Measurements from ENCODE around the gene ZNF385B. TPM values are rescaled to one million over a fixed set of nuclear protein-coding genes. Genes with fewer than 3 reads are reported as not detected.
"Not testable (repeated sequence)": the region's sequence is repeated elsewhere in the genome, so short reads cannot be mapped to it uniquely, and the experiment has no call there.

ZNF385B gene
- total and polyA plus RNA-seq, 2 donors (not counting 1 experiment from before 2014, with no cell fraction given) = not detected

DNA sequence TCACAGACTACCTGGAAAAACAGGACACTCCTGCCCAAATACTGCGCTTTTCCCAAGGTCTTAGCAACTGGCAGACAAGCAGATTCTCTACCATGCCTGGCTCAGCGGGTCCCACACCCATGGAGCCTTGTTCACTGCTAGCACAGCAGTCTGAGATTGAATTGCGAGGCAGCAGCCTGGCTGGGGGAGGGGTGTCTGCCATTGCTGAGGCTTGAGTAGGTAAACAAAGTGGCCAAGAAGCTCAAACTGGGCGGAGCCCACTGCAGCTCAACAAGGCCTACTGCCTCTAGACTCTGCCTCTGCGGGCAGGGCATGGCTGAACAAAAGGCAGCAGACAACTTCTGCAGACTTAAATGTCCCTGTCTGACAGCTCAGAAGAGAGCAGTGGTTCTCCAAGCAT, 231.6 kb downstream of the ZNF385B start:
- H2AFZ ChIP-seq (ENCODE audit: insufficient read depth, low read depth, low read length, poor library complexity, severe bottlenecking); H3K4me1 ChIP-seq (ENCODE audit: control insufficient read depth in 2 of 2, insufficient read depth in 2 of 2, low read length in 2 of 2); H3K4me2 ChIP-seq (replicated peaks; ENCODE audit: low read depth, low read length, poor library complexity, severe bottlenecking); H3K9me3 Mint-ChIP-seq (ENCODE audit: insufficient read depth); H3K4me1 Mint-ChIP-seq; H3K27ac ChIP-seq (ENCODE audit: low read length in 2 of 2); H3K4me3 Mint-ChIP-seq; H3K36me3 ChIP-seq (replicated peaks in 1 of 2; ENCODE audit: control extremely low read depth in 1 of 2, control insufficient read depth in 1 of 2, extremely low read depth in 1 of 2, insufficient read depth in 2 of 2, low read length in 1 of 2); ATAC-seq (ENCODE audit: low read depth); H4K20me1 ChIP-seq (ENCODE audit: control insufficient read depth, insufficient read depth, low read length, poor library complexity, severe bottlenecking); H3K4me3 ChIP-seq (ENCODE audit: control extremely low read depth in 1 of 5, extremely low read depth in 1 of 5, insufficient read depth in 1 of 5, low read depth in 2 of 5, low read length in 4 of 5); H3K27ac Mint-ChIP-seq; H3K9ac ChIP-seq (ENCODE audit: low read length); intact Hi-C loops (cut with micrococcal nuclease); H3K27me3 ChIP-seq (replicated peaks in 1 of 4; ENCODE audit: control extremely low read depth in 1 of 4, control insufficient read depth in 3 of 4, insufficient read depth in 4 of 4, low read length in 3 of 4); POLR2A ChIA-PET; DNase-seq; H3K79me2 ChIP-seq (ENCODE audit: control insufficient read depth, insufficient read depth, low read length); CTCF ChIA-PET; H3K9me3 ChIP-seq (ENCODE audit: control extremely low read depth in 1 of 3, control insufficient read depth in 2 of 3, insufficient read depth in 1 of 3, low read length in 2 of 3): not testable (repeated sequence)
- 87% methylated on average over 5 of the region's 5 CpGs for WGBS (ENCODE audit: insufficient coverage)
- peaks cover 14% of the 10 kb centered on the region for H3K27me3 Mint-ChIP-seq

DNA sequence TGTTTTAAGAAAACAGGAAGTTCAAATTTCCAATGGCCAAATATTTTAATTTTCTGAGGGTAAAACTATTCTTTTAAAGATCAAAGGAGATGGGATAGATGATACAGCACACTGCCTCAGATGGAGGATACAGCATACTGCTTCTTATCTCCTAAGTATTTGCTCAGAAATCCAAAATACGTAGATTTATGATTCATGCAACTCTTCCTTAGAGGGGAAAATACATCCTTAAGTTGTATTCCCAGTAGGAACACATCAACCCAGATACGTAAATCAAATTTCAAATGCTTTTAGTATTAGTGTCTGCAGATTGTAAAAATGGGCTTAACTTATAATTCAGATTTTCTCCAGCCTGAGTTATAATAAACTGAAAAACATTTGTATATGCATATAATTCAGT, 235.2 kb downstream of the ZNF385B start:
- TF ChIP-seq, protein P1, sequence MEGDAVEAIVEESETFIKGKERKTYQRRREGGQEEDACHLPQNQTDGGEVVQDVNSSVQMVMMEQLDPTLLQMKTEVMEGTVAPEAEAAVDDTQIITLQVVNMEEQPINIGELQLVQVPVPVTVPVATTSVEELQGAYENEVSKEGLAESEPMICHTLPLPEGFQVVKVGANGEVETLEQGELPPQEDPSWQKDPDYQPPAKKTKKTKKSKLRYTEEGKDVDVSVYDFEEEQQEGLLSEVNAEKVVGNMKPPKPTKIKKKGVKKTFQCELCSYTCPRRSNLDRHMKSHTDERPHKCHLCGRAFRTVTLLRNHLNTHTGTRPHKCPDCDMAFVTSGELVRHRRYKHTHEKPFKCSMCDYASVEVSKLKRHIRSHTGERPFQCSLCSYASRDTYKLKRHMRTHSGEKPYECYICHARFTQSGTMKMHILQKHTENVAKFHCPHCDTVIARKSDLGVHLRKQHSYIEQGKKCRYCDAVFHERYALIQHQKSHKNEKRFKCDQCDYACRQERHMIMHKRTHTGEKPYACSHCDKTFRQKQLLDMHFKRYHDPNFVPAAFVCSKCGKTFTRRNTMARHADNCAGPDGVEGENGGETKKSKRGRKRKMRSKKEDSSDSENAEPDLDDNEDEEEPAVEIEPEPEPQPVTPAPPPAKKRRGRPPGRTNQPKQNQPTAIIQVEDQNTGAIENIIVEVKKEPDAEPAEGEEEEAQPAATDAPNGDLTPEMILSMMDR (IDR thresholded peaks at IDR 0.05) = no peak
- TF ChIP-seq EZH2 (IDR thresholded peaks at IDR 0.05; ENCODE audit: borderline replicate concordance, insufficient read depth, low read depth, low read length, poor library complexity, severe bottlenecking) = no peak
- no peaks in the 10 kb centered on the region for H3K27me3 ChIP-seq (replicated peaks in 1 of 4; ENCODE audit: control extremely low read depth in 1 of 4, control insufficient read depth in 3 of 4, insufficient read depth in 4 of 4, low read length in 3 of 4)
- no peak overlapping the region for H3K4me3 Mint-ChIP-seq
- no peaks in the 10 kb centered on the region for H3K9me3 Mint-ChIP-seq (ENCODE audit: insufficient read depth)
- no peaks in the 10 kb centered on the region for H3K79me2 ChIP-seq (ENCODE audit: control insufficient read depth, insufficient read depth, low read length)
- no peaks in the 10 kb centered on the region for H3K4me1 ChIP-seq (ENCODE audit: control insufficient read depth in 2 of 2, insufficient read depth in 2 of 2, low read length in 2 of 2)
- no peaks in the 10 kb centered on the region for H3K4me1 Mint-ChIP-seq
- no peak overlapping the region for H3K4me3 ChIP-seq (ENCODE audit: control extremely low read depth in 1 of 5, extremely low read depth in 1 of 5, insufficient read depth in 1 of 5, low read depth in 2 of 5, low read length in 4 of 5)
- H3K9ac ChIP-seq (ENCODE audit: low read length) = no peak overlapping the region
- ChIA-PET CTCF (no interaction called here), POLR2A (no interaction called here)
- no peak overlapping the region for H2AFZ ChIP-seq (ENCODE audit: insufficient read depth, low read depth, low read length, poor library complexity, severe bottlenecking)
- no peak overlapping the region for H3K27ac Mint-ChIP-seq
- no peaks in the 10 kb centered on the region for H3K36me3 ChIP-seq (replicated peaks in 1 of 2; ENCODE audit: control extremely low read depth in 1 of 2, control insufficient read depth in 1 of 2, extremely low read depth in 1 of 2, insufficient read depth in 2 of 2, low read length in 1 of 2)
- peaks cover 9% of the 10 kb centered on the region for H3K27me3 Mint-ChIP-seq
- ATAC-seq (ENCODE audit: low read depth) (no peak), DNase-seq (no peak)
- no peak overlapping the region for H3K27ac ChIP-seq (ENCODE audit: low read length in 2 of 2)
- H4K20me1 ChIP-seq (ENCODE audit: control insufficient read depth, insufficient read depth, low read length, poor library complexity, severe bottlenecking) = no peaks in the 10 kb centered on the region
- H3K9me3 ChIP-seq (ENCODE audit: control extremely low read depth in 1 of 3, control insufficient read depth in 2 of 3, insufficient read depth in 1 of 3, low read length in 2 of 3) = no peaks in the 10 kb centered on the region
- intact Hi-C loops (cut with micrococcal nuclease) = no loop called here
- WGBS (ENCODE audit: insufficient coverage) = no CpG with 5 or more reads among the region's 2 CpGs
- H3K4me2 ChIP-seq (replicated peaks; ENCODE audit: low read depth, low read length, poor library complexity, severe bottlenecking) = no peak overlapping the region

All from B cell (primary cell).